GM12892 (cell line): Measurements from ENCODE around the gene ZNF688.

ENCODE experiments used
- POLR2A ChIP-seq: IDR thresholded peaks from 2 replicates; pipeline ENCODE4 v1.6.1; 2011; ENCODE audit warnings: low read depth, low read length, control low read depth
- POLR2AphosphoS5 ChIP-seq: IDR thresholded peaks from 2 replicates; pipeline ENCODE4 v1.6.1; 2011; ENCODE audit warnings: low read depth, low read length, control low read depth
- TAF1 ChIP-seq: IDR thresholded peaks from 2 replicates; pipeline ENCODE4 v1.6.1; 2011; ENCODE audit warnings: low read depth, mild to moderate bottlenecking, control low read depth, low read length, borderline replicate concordance

DNA sequence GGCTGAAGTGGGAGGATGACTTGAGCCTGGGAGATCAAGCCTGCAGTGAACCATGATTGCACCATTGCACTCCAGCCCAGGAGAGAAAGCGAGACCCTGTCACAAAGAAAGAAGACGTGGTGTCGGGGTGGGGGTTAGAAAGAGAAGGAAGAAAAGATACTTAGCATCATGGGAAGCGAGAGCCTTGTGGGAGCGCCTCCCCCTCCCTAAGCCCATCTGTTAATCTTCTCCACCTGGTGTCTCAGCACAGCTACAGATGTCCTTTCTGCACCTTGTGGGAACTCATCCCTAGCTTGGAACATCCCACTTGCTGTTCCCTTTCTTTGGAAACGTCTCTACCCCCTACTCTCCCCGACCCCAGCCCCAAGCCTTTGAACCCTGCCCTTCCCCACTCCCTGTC lies 6.0 kb downstream of the ZNF688 start:
- no peak for TF ChIP-seq TAF1
- no peak for TF ChIP-seq POLR2AphosphoS5
- TF ChIP-seq POLR2A, result no peak
